H1 (cell line): ENCODE results near the gene NEK11. TPM values are rescaled to one million over a fixed set of nuclear protein-coding genes. Genes with fewer than 3 reads are reported as not detected.

Source experiments
- CTCF ChIA-PET: fragments of 300-600 bp; sonication (Branson Sonifier 250); formaldehyde crosslinking; loops from one replicate; lab custom pipeline; 2021; ENCODE audit not compliant: partially characterized antibody; lab: Charles Lee
- POLR2A ChIA-PET: fragments of 300-600 bp; sonication (Branson Sonifier 250); formaldehyde crosslinking; loops from one replicate; lab custom pipeline; 2021; ENCODE audit warnings: inconsistent platforms; ENCODE audit not compliant: partially characterized antibody; lab: Charles Lee
- DNase-seq, 2 experiments: peaks; one replicate each; pipeline versions ENCODE4 v3.0.0 to v3.0.0-alpha.2; 2010 to 2022; ENCODE audit warnings: low spot score in 2 of 2, low read depth in 1 of 2, mixed read lengths in 1 of 2
- FAIRE-seq: peaks from 2 replicates; lab custom pipeline; 2011; peaks lifted over from hg19 to GRCh38; lab: Jason Lieb, UNC
- H2AFZ ChIP-seq: 2 replicates; pipeline ENCODE4 v1.8.1; 2012; ENCODE audit warnings: low read length, inconsistent platforms
- H2AK5ac ChIP-seq: 2 replicates; pipeline ENCODE4 v1.6.1; 2013; ENCODE audit warnings: low read depth, low read length
- H2BK120ac ChIP-seq: replicated peaks from 2 replicates; pipeline ENCODE3; 2013; ENCODE audit warnings: low read depth, low read length, inconsistent platforms
- H2BK12ac ChIP-seq: 2 replicates; pipeline ENCODE4 v1.6.1; 2013; ENCODE audit warnings: low read depth, low read length
- H2BK15ac ChIP-seq: 2 replicates; pipeline ENCODE4 v1.6.1; 2013; ENCODE audit warnings: low read length
- H2BK20ac ChIP-seq: 2 replicates; pipeline ENCODE4 v1.6.1; 2013; ENCODE audit warnings: low read length
- H2BK5ac ChIP-seq: 2 replicates; pipeline ENCODE4 v1.6.1; 2013; ENCODE audit warnings: low read depth, low read length
- H3K14ac ChIP-seq: 2 replicates; pipeline ENCODE4 v1.6.1; 2013; ENCODE audit warnings: inconsistent platforms; ENCODE audit not compliant: insufficient read length
- H3K18ac ChIP-seq: 2 replicates; pipeline ENCODE4 v1.6.1; 2013; ENCODE audit warnings: low read length; ENCODE audit errors: extremely low read depth
- H3K23ac ChIP-seq: 2 replicates; pipeline ENCODE4 v1.6.1; 2013; ENCODE audit warnings: inconsistent platforms; ENCODE audit not compliant: insufficient read length
- H3K23me2 ChIP-seq: 2 replicates; pipeline ENCODE4 v1.6.1; 2013; ENCODE audit warnings: low read depth, low read length
- H3K27ac ChIP-seq: 2 replicates; pipeline ENCODE4 v1.6.1; 2011; ENCODE audit warnings: low read depth, low read length, inconsistent platforms
- H3K27me3 ChIP-seq, 4 experiments: replicated peaks in 1 of 4; 1 replicate in 1 of 4; 2 replicates in 3 of 4; pipeline versions ENCODE4 v1.6.1 to v1.8.1; 2011 to 2013; ENCODE audit warnings: low read length in 3 of 4, mild to moderate bottlenecking in 3 of 4, inconsistent platforms in 2 of 4, mixed read lengths in 2 of 4, moderate library complexity in 1 of 4; ENCODE audit not compliant: control insufficient read depth in 3 of 4, insufficient read depth in 3 of 4; ENCODE audit errors: extremely low read depth in 1 of 4
- H3K36me3 ChIP-seq, 4 experiments: 2 replicates each; pipeline versions ENCODE4 v1.6.1 to v1.8.1; 2011 to 2013; ENCODE audit warnings: mild to moderate bottlenecking in 4 of 4, low read length in 3 of 4, moderate library complexity in 2 of 4, control low read depth in 1 of 4, inconsistent platforms in 1 of 4; ENCODE audit not compliant: insufficient read depth in 4 of 4, control insufficient read depth in 2 of 4
- H3K4ac ChIP-seq: replicated peaks from 2 replicates; pipeline ENCODE3; 2013; ENCODE audit warnings: low read length, low read depth, mixed read lengths, inconsistent platforms; ENCODE audit not compliant: insufficient read length
- H3K4me1 ChIP-seq, 4 experiments: replicated peaks in 1 of 4; 1 replicate in 1 of 4; 2 replicates in 3 of 4; pipeline versions ENCODE4 v1.6.1 to v1.8.1; 2011 to 2013; ENCODE audit warnings: low read length in 3 of 4, inconsistent platforms in 2 of 4, mixed read lengths in 1 of 4; ENCODE audit not compliant: insufficient read depth in 4 of 4, control insufficient read depth in 3 of 4
- H3K4me2 ChIP-seq, 2 experiments: 2 replicates each; pipeline versions ENCODE4 v1.6.1 to v1.8.1; 2011 to 2013; ENCODE audit warnings: low read depth in 2 of 2, low read length in 2 of 2, control low read depth in 1 of 2, inconsistent platforms in 1 of 2, mild to moderate bottlenecking in 1 of 2; ENCODE audit not compliant: insufficient read depth in 1 of 2
- H3K4me3 ChIP-seq, 4 experiments: fragments of 200-600, 300-600 bp in 1 of 4; sonication (generic), shearing (Covaris generic), sonication (Bioruptor Twin) in 1 of 4; 2 replicates each; pipeline versions ENCODE4 v1.5.1 to v1.8.1; 2011 to 2016; ENCODE audit warnings: low read length in 4 of 4, low read depth in 3 of 4, control low read depth in 2 of 4, inconsistent platforms in 2 of 4, mild to moderate bottlenecking in 2 of 4, mixed read lengths in 1 of 4, moderate library complexity in 1 of 4; ENCODE audit not compliant: insufficient read depth in 2 of 4; ENCODE audit errors: extremely low read depth in 1 of 4
- H3K56ac ChIP-seq: replicated peaks from 2 replicates; pipeline ENCODE3; 2013; ENCODE audit warnings: low read depth, mild to moderate bottlenecking, mixed read lengths, low read length, inconsistent platforms; ENCODE audit not compliant: insufficient read length
- H3K79me1 ChIP-seq: 2 replicates; pipeline ENCODE4 v1.6.1; 2013; ENCODE audit warnings: low read depth, low read length, control low read depth
- H3K79me2 ChIP-seq, 2 experiments: 2 replicates each; pipeline versions ENCODE4 v1.6.1 to v1.8.1; 2012 to 2013; ENCODE audit warnings: low read length in 2 of 2, mild to moderate bottlenecking in 2 of 2, inconsistent platforms in 1 of 2; ENCODE audit not compliant: insufficient read depth in 2 of 2, control insufficient read depth in 1 of 2
- H3K9ac ChIP-seq, 4 experiments: replicated peaks in 1 of 4; 1 replicate in 1 of 4; 2 replicates in 3 of 4; pipeline versions ENCODE4 v1.6.1 to v1.8.1; 2011 to 2013; ENCODE audit warnings: low read depth in 3 of 4, low read length in 3 of 4, control low read depth in 2 of 4, mild to moderate bottlenecking in 2 of 4, moderate library complexity in 2 of 4, inconsistent platforms in 1 of 4; ENCODE audit errors: extremely low read depth in 1 of 4
- H3K9me3 ChIP-seq, 2 experiments: 2 replicates each; pipeline versions ENCODE4 v1.6.1 to v1.8.1; 2012 to 2013; ENCODE audit warnings: mild to moderate bottlenecking in 2 of 2, moderate library complexity in 2 of 2, control low read depth in 1 of 2, inconsistent platforms in 1 of 2, low read depth in 1 of 2, low read length in 1 of 2, mixed read lengths in 1 of 2; ENCODE audit not compliant: insufficient read depth in 2 of 2
- H4K20me1 ChIP-seq, 2 experiments: replicated peaks in 1 of 2; 2 replicates each; pipeline versions ENCODE3 to v1.8.1; 2011 to 2013; ENCODE audit warnings: inconsistent platforms in 2 of 2, low read length in 2 of 2, mild to moderate bottlenecking in 1 of 2; ENCODE audit not compliant: insufficient read depth in 2 of 2, control insufficient read depth in 1 of 2
- H4K5ac ChIP-seq: 2 replicates; pipeline ENCODE4 v1.6.1; 2013; ENCODE audit warnings: low read length, low read depth, mixed read lengths, inconsistent platforms; ENCODE audit not compliant: insufficient read length
- H4K8ac ChIP-seq: 2 replicates; pipeline ENCODE4 v1.8.0; 2013; ENCODE audit warnings: mild to moderate bottlenecking, moderate library complexity, low read length, inconsistent platforms; ENCODE audit not compliant: insufficient read depth; ENCODE audit errors: extremely low read depth
- H4K91ac ChIP-seq: replicated peaks from 2 replicates; pipeline ENCODE3; 2013; ENCODE audit warnings: low read length, mixed read lengths, inconsistent platforms; ENCODE audit not compliant: insufficient read length
- MAFK ChIP-seq: IDR thresholded peaks from 2 replicates; pipeline ENCODE4 v1.6.1; 2012; ENCODE audit warnings: low read depth, mild to moderate bottlenecking, improper control_type of control experiment, low read length
- SIX5 ChIP-seq: IDR thresholded peaks from 2 replicates; pipeline ENCODE4 v1.6.1; 2011; ENCODE audit warnings: mild to moderate bottlenecking, low read depth, low read length
- WGBS, 2 experiments: shearing (Covaris generic) in 1 of 2; methylation state at CpG; one replicate each; pipeline versions ENCODE4 v1.1.6 to v1.1.7; 2013 to 2015; ENCODE audit warnings: low lambda C conversion rate in 2 of 2, mixed read lengths in 2 of 2, inconsistent platforms in 1 of 2, low coverage in 1 of 2, missing lambda C conversion rate in 1 of 2; ENCODE audit not compliant: insufficient replicate concordance in 2 of 2, insufficient coverage in 1 of 2, insufficient read length in 1 of 2; ENCODE audit errors: extremely low coverage in 1 of 2, missing lambda C conversion rate in 1 of 2; 5-methylcytosine and 5-hydroxymethylcytosine counted together
- polyA plus RNA-seq, 7 experiments: library from polyadenylated mRNA; depleted of rRNA in 3 of 7; stranded (reverse) in 5 of 7; unstranded in 2 of 7; fragments of >200 nt in 5 of 7; fragments of 200-250 nt in 2 of 7; gene quantifications; 1 replicate in 5 of 7; 2 replicates in 1 of 7; 4 replicates in 1 of 7; pipeline versions ENCODE4 v1.2.1 to v1.2.3, GENCODE V29; 2011 to 2013; ENCODE audit warnings: missing spikeins in 2 of 7, mixed read lengths in 2 of 7
- total RNA-seq: library from RNA; stranded (reverse); fragmentation: NEBNext Ultra II Directional; extraction: Animal tissue kit (Norgen Biotek cat#: 25700); gene quantifications from 2 replicates; pipeline ENCODE4 v1.2.1, GENCODE V29; 2021

Gene NEK11
- total and polyA plus RNA-seq, 2 of the 8 experiments (the other 6 are each of a cell fraction or from before 2014, with no cell fraction given): 0.60 TPM; not detected in 1

- CTCF ChIA-PET: interaction anchor here (0.6 to 1.5 kb wide), 3 partner anchors 9 to 11 kb away, joined by 3 to 6 read pairs (median 4); no protein-coding TSS in a partner anchor
- H3K23ac ChIP-seq: no peak overlapping the region
- no peaks in the 10 kb centered on the region for H3K79me2 ChIP-seq
- H4K20me1 ChIP-seq: peaks cover 0 to 2% of the 10 kb centered on the region in 2 experiments
- no peaks in the 10 kb centered on the region for H3K27me3 ChIP-seq
- H3K4ac ChIP-seq: no peak overlapping the region
- TF ChIP-seq MAFK: 0 out of 2 replicates have a peak, but pooled peaks have one; percentile 11
- no peak for TF ChIP-seq SIX5
- H3K14ac ChIP-seq: no peak overlapping the region
- peaks cover 4 to 14% (median 8%) of the 10 kb centered on the region in 4 experiments; a peak in 5 of 7 replicates for H3K4me1 ChIP-seq
- H3K79me1 ChIP-seq: no peaks in the 10 kb centered on the region
- H4K8ac ChIP-seq: no peak overlapping the region
- no peak overlapping the region for H2BK20ac ChIP-seq
- POLR2A ChIA-PET: no interaction called here
- no peaks in the 10 kb centered on the region for H3K36me3 ChIP-seq
- H3K27ac ChIP-seq: no peak overlapping the region
- H3K18ac ChIP-seq: no peak overlapping the region
- H3K9me3 ChIP-seq: no peaks in the 10 kb centered on the region
- FAIRE-seq: no peak
- DNase-seq: no peak
- no peak overlapping the region for H3K4me2 ChIP-seq
- H2AK5ac ChIP-seq: no peak overlapping the region
- WGBS, 2 experiments: 90% methylated on average over 1 of the region's 1 CpG; no CpG with 5 or more reads in 1 of the 2 experiments
- no peak overlapping the region for H2BK12ac ChIP-seq
- no peaks in the 10 kb centered on the region for H3K23me2 ChIP-seq
- H2BK120ac ChIP-seq: no peak overlapping the region
- H3K56ac ChIP-seq: no peak overlapping the region
- H2BK5ac ChIP-seq: no peak overlapping the region
- H4K91ac ChIP-seq: no peak overlapping the region
- H2BK15ac ChIP-seq: no peak overlapping the region
- H2AFZ ChIP-seq: no peak overlapping the region
- H3K9ac ChIP-seq: no peak overlapping the region
- no peak overlapping the region for H3K4me3 ChIP-seq
- H4K5ac ChIP-seq: no peak overlapping the region
Measured at GRCh38 chr3:131350506-131350905, 323.8 kb downstream of the NEK11 start.
